NCI-H510A treated with DMSO at 0.1 percent for 48 hours (cell line): ENCODE data around the gene FLAD1.

Experiments used
- DNase-seq: peaks from one replicate; lab custom pipeline; 2025; lab: John Stamatoyannopoulos, UW

The FLAD1 gene

DNA sequence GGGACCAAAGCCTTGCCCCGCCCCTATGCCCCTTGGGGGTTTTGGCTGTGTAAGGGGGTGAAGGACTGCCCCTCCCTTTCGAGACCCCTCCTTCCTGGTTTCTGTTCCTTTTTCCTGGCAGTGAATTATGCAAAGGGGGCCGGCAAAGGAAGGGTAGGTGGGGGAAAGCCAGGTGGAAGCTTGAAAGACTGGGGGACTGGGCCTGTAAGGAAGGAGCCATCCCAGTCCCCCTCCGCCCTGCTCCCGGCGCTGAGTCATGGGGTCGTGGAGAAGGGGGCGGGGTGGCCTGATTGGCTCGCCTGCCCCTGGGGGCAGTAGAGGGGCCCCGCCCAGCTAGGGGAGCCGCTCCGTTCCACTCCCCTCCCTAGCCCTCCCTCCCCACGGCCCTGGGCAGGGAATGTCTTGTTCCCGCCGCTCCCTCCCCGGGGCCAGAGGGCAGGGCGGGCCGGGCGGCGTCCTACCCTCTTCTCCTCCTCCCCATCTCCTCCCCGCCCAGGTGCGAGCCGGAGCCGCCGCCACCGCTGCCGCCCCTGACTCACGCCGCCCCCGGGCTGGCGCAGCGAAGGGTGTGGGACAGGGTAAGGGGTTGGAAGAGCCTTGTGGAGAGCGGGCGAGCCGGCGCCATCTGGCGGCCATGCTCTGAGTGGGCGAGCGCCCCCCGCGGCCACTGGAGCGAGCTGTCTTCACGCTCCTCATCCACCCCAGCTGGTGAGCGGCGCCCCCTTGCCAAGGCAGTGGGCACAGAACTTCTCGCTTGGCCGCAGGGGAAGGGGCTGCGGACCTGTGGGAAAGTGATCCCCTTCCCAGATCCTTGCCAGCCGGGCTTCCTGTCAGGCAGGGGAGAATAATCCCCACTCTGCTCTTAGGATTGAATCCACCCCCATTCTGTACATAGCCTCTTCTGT, 34.1 kb downstream of the FLAD1 start:
- peak; percentile 67 for DNase-seq

DNA sequence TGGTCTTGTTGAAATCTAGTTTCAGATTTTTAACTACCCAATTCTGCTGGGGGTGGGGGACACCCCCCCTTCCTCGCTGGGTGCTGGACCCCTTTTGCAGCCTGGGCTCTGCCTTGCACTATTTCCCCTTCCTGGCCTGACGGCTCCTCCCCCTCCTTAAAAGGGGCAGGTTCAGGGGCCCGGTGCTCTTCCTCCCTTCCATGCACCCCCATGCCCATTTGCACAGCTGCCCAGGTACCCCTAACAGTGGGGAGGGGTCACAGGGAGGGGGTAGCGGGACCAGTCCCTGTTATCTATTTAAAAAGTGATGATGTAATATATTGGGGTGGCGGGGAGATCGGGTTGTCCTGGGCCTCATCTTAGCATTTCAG, 34.8 kb downstream of the FLAD1 start:
- no peak for DNase-seq

DNA sequence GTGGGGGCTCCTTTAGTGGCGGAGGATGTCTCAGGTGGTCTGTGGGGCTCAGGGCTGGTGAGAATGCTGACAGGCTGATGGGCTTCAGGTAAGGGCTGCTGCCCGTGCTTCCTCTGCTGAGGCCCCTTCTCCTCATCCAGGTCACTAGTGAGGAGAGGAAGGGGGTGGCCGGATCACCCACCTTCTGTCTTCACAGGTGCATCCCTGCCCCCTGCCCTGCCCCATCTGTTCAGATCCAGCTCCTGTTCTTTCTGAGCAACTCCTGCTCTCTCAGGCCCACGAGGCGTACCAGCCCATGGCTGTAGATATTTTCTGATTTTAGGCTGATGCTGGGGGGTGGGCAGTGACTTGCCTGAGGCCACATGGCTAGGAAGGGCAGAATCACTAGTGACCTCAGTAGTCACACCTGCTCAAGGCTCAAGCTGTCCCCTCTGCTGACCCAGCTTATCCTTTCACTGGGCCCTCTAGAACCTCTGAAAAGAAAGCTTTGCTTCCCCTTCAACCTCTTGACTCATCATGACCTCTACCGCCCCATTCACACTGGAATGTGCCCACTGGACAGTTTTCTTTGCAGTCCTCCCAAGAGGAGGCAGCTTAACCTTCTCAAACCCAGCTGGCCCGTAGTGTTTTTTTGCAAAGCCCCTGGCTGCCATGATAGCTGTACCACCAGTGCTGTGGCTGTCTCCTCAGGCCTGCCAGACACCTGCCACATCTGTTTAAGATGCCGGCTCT, 35.6 kb downstream of the FLAD1 start:
- no peak for DNase-seq

DNA sequence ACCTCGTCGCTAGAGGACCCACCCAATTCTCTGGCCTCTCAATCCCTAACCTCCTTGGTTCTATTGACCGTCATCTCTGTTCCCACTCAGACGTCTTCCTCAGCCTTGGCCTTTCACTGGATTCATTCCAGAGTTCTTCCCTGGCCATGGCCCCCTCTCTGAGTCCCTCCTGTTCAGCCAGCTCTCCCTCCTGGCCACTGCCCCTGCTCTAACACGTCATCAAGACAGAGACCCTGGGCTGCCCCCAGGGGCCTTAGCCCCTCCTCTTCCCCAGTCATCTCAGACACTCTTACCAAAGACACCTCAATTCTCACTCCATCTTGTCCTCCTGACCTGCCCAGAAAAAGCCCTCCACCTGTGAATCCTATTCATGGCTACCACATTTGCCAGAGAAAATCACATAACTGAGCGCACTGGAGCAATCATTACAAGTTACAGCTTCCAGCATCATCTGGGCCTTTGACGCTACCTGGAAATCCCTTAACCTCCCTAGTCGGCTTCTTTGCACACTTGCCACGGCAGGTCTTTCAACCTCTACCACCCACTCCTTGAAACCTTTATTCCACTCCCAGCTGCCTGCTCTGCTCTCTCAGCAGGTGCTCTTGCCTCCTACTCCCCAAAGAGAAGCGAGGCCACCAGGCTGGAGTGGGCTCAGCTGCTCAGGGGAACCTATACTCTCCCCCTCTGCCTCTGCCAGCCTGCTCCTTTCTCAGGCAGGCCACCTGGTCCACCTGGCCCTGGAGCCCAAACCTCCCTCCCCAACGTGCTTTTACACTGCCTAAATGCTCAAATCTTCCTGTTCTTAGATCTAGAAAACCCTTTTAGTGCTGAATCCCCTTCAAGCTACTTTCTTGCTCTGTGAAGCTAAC, 36.5 kb downstream of the FLAD1 start:
- no peak for DNase-seq

DNA sequence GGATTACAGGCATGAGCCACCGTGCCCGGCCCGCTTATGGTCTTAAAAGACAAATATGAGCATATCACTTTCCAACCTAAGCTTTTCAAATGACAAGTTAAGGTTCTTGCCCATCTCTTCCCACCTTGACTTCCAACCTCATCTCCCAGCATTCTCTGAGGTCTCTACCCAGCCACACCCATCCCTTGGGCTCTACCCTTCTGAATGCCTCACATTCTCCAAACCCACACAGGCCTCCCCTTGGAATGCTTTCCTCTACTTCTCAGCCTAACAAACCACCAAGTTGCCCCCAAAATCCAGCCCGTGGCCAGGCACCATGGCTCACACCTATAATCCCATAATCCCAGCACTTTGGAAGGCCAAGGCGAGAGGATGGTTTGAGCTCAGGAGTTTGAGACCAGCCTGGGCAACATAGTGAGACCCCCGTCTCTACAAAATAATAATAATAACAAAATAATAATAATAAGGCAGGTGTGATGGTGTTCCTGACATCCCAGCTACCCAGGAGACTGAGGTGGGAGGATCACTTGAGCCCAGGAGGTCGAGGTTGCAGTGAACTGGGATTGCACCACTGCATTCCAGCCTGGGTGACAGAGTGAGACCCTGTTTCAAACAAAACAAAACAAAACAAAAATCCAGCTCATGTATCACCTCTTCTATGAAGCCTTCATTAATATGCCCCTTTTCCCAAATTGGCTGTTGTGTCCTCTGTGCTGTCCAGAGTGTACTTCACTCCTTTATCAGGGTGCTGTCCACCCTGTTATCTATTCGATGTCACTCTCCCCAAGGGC, 39.2 kb downstream of the FLAD1 start:
- no peak for DNase-seq

DNA sequence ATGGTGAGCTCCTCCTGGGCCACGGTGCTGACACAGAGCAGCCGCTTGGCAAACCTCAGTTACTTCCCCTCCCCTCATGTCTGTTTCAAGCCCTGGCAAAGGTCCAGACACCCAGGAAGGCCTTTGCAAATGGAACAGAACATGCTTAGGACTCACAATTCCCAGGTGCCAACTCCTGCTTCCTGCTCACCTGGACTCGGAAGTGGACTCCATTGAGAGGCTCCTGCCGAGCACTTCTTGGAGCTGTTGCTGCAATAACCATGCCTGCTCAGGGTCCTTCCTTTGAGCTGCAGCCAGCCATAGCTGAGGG, 39.7 kb downstream of the FLAD1 start:
- DNase-seq = peak; percentile 78

DNA sequence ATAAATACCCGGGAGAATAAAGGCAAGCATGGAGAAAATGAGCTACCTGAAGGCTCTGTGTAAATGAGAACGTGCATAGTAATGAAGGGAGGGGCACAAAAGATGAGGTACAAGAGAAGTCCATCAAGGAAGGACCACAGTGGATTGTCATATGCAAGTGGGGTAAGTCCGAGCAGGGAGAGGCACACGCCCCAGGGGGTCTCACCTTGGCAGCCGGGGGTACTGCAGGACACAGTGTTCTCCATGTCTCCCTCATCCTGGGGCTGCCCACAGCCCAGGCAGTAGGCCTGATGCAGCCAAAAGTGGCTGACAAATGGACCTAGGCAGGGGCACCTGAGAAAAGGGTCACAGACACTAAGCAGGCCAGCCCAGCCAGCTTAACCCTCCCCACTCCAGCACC, 40.5 kb downstream of the FLAD1 start:
- no peak for DNase-seq

DNA sequence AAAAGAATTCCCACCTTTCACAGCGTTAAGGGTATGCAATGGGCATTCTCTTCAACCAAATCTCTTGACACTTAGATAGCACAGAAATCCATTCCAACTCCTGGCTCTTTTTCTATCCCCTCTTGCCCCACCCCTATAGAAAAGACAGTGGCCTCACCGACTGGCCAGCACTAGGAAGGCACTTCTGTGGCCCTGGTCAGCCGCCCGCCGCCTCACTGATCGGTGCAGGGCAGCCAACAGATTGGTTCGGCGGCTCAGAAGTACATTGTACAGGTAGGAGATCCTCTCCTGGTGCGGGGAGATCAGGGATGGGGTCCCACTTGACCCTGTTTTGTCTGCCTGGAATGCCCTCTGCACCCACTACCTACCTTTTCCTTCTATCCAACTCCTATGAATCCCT, 41.2 kb downstream of the FLAD1 start:
- DNase-seq = no peak

DNA sequence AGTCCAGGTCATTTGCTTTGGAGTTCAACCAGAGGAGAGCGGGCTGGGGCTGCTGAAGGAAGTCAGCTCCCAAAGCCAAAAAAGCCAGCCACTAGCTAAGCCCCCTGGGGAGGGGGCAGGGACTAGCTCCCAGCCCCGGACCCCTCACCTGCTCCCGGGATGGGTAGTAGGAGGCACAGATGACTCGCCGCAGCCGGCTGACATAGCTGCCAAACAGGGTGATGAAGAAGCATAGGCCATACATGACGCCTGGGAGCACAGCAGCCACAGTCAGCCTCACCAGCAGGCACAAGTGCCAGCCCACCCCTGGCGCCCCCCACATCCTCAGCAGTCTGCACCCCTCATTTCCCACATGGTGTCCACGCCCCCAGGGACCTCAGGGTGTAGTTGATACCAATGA, 43.0 kb downstream of the FLAD1 start:
- DNase-seq = no peak

DNA sequence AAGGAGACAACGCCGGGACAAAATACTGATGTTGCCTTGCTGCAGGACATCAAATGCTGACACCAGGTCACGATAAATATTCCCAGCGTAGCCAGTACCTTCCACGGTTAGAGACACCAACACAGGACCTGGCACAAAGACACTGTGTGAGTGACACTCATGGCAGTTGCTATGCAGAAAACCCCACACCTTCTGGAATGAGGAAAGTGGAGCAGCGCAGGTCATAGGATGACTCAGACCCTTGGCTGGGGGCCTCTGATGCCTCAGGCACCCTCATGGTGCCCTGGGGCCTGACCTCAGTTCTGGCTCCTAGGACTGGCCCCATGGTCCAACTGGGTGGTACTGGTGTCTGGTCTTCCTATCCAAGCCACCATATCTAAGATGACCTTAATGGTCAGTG, 43.4 kb downstream of the FLAD1 start:
- no peak for DNase-seq

DNA sequence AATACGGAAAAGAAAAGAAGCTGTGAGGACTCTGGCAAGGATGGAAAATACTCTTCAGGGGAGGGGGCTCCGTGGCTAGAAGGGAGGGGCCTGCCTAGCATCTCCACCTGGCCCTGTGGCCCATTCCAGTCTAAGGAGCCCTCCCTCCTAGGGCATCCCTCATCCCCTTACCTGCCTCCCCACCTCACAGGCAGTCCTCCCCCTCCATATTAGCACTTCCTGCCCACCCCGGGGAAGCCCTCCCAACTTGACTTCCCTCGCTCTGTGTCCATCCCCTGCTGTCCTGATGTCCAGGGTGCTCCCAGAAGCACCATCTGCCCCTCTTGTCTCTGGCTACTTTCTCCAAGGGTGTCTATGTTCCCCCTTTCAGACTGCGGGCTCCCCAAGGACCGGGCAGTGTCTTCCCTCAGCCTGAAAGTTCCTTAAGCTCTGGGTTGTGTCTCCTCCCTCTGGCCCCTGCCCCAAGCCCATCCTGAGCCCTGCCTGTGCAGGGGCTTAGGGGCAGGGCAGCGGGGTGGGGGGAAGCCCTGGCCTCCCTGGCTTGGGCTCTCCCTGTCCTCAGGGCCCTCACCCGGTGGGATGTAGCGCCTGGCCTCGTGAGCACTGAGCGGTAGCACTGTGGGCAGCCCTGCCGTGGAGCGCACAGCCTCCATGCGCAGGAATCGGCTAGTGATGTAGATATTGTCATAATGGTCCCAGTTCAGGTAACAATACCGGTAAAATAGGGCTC, 46.5 kb downstream of the FLAD1 start:
- no peak for DNase-seq

DNA sequence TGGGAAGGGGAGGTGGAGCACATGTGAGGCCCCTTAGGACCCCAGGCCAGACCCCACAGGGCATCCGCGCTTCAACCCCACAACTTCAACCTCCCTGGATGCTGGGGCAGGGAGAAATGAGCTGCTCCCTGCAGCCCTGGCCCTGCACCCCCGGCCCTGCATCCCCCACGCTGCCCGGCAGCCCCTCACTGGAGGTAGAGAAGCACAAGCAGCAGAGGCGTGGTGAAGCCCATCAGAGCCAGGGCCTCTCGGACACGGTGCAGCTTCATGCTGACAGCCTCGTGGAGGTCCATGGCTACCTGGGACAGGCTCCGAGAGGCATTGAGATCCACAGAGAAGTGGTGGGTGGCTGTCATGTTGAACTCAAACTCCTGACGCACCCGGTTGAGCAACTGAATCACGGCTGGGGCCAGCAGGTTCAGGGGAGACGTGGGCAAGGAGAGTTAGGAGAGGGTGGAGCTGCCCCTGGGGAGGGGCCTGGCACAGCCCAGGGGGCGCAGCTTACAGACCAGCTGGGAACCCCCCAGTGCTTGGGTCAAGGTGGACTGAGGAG, 47.2 kb downstream of the FLAD1 start:
- DNase-seq = no peak

DNA sequence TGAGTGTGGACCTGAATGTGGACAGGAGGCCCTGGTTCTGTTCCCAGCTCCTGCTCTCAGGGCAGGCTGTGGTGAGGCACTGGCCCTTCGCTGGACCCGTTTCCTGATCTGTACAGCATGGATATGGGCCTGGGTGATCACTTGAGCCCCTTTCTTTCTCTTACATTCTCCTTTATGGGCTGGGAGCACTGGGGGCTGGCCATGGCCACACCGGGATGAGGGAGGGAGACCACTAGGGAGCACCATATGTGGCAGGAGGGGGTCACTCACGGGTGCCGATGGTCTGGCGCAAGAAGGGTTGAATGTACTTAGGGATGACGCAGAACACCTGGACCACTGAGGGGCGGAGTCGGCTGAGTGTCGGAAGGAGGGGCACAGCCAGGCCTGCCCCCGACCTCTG, 47.8 kb downstream of the FLAD1 start:
- DNase-seq = no peak

DNA sequence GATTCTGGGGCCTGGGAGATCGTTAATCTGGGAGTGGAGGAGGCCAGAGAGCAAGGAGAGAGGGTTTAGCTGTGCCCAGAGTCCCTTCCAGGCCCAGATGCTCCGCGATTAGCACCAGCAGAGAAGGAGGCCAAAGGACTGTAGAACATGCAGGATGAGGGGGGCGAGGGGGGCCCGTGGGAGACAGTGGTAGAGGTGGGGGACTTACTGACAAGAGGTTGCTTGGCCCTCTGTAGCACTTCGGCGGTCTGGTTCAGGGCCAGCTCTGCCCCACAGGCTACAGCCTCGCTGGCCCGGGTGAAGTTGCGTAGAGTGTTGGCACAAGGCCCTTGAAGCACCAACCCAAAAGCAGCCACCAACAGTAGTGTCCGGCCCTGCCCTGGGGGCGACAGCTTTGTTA, 49.7 kb downstream of the FLAD1 start:
- no peak for DNase-seq

DNA sequence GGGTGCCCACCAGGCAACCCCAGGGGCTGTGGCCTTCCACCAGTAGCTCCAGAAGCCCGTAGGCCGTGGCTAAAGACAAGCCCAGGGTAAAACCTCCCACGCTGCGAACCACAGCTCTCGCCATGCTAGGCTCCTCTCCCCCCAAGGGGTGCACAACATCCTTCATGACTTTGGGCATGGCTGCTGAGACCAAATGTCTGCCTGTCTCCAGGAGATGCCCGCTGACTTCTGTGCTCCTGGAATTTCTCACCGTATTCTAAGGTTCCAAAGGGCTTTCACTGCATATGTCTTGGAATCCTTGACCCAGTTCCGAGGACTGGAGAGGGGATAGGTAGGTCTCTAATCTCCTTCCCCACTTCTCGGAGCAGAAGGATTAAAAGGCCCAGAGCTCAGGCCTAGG, 50.4 kb downstream of the FLAD1 start, which contains the start of the genes DCST1 and DCST2:
TSS of gene DCST1 (plus strand) at position 301 of the 400 bp plus-strand sequence. CDS start 213 bp downstream, outside the sequence.
TSS of gene DCST2 (minus strand) at position 258 of the 400 bp plus-strand sequence. CDS start at position 178, 80 bp downstream.
- DNase-seq = no peak

DNA sequence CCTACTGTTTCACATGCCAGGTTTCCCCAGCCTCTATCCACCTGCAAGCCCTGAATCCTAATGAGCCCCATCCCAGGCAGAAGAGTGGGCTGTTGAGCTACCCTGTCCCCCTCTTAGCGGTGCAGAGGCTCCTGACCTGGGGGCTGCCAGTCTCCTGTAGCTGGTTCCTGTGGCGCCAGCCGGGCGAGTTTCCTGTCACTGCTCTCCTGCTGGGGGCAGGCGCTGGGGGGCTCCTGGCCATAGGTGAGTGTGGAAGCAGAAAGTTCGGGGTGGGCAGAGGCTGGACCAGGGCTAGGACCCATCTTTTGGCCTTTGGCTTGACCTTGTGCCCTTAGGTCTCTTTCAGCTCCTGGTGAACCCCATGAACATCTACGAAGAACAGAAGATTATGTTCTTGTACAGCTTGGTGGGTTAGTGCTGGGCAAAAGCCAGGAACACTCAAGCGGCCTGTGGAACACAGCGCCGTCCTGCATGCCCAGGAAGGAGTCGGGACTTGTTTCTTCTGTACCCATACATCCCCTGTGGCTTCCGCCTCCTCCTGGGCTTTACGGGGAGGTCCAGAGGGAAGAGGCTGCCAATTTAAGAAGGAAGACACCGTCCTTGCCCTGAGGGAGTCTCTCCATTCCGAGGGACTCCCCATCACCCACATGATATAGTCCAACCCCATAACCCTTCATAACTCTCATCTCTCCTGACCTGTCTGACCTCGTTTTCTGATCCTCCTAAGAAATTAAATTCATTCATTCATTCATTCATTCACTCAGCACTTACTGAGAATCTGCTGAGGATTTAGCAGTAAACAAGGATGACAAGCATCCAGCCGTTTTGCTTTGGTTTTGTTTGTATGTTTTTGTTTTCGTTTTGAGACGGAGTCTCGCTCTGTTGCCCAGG, 51.4 kb downstream of the FLAD1 start:
- DNase-seq = no peak

DNA sequence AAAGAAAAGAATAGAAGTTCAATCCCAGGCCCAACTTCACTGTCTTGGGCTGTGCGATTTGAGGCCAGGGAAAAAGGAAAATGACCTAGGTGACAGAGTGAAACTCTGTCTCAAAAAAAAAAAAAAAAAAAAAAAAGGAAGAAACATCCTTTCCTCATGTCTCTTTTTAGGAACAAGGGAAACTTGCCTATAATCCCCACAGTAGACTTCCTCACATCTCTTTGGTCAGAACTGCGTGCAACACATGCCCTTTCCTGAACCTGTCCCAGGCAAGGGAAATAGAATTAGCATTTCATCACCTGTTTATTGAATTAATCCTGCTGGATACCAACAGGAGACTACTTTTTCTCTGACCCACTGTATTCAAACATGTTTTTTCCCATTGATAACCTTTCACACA, 52.8 kb downstream of the FLAD1 start:
- DNase-seq = no peak

DNA sequence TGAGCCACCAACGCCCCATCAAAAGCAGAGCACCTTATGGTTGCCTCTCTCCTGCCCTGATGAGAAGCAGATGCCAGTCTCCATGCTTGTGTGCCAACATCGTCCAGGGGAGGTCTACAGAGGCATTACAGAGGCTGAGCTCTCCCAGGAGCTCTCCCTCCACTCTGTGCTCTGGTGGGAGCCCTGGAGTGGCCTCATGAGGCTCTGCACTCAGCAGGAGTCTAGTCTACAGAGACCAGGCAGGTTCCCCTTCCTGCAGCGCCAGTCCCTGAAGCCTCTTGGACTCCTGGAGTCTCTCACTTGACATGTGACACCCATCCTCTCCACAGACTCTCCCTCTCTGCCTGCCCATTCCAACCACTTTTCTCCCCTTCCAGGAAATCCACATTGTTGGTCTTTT, 53.9 kb downstream of the FLAD1 start:
- DNase-seq = peak; percentile 20

DNA sequence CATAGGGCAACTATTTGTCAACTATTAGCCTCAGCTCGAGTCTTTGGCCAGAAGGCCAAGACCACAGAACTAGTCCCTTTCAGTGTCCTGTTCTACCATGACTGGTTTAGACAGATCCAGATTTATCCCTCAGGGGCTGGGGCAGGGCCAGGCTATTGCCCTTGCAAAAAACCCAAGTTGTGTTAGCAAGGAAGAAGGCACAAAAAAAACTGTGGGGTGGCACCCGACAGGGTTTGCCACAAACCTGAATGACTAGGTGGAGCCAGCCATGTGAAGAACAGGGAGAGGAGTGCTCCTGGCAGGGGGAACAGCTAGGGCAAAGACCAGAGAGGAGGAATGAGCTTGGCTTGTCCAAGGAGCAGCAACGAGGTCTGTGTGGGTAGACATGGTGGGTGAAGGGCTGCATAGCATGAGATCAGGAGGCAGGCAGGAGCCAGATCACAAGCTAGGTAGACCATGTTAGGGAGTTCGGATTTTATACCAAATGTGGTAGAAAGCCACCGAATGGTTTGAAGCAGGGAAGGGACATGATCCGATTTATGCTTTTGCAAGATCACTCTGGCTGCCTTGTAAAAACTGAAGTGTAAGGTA, 54.8 kb downstream of the FLAD1 start:
- no peak for DNase-seq
